ENCODE results near the gene KCNK15.

- TF ChIP-seq CTCF (IDR thresholded peaks at IDR 0.05) (no peak), ZFX (IDR thresholded peaks at IDR 0.05; ENCODE audit: borderline replicate concordance) (no peak)
Measured at GRCh38 chr20:44720621-44720996, 25.1 kb upstream of the KCNK15 start.
